GM18519 (cell line): ENCODE measurements around the gene MRPL27.
"Not testable (repeated sequence)": the region's sequence is repeated elsewhere in the genome, so short reads cannot be mapped to it uniquely, and the experiment has no call there.

ENCODE experiments used
- ATAC-seq: cut with Tn5 transposase; IDR thresholded peaks from one replicate; pipeline ENCODE4 v1.9.1; 2021; ENCODE audit warnings: mild to moderate bottlenecking, moderate library complexity; ENCODE audit not compliant: unreplicated experiment, low FRiP score

The MRPL27 gene

DNA sequence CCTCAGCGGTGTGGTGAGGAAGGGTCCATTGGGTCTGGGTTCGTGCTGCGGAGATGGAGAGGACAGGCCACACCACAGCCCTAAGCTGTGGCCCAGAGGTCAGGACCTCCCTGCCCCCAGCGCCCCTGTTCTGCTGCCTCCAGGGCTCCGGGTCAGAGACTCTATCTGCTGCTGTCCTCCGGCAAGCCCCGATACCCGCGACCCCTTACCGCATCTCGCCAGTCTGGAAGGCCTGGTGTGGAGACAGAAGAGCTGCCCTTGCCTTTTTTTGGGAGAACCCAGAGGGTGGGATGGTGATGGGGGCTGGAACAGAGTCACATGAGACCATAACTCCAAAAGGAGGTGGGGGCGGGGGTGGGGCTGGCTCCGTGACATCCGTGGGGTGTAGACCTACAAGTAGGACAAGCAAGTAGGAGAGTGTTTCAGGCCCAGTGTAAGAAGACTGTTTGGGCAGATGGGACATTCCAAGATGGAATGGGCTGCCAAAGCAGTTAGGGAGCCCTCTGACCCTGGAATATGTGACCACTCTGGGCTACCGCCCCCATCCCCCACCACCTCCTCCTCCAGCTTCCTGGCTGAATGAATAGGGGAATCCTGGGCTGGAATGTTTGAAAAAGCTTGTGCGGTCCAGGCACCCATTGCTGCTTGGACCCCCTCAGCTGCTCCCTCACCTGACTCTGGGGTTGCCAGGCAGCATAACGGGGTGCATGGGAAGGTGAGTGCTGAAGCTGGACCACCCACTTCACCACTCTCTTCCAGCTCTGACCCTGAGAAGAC is 25.7 kb downstream of the MRPL27 start:
- ATAC-seq, result no peak

- ATAC-seq, result peak; percentile 40
Observed at GRCh38 chr17:50346313-50347116, 26.5 kb downstream of the MRPL27 start.

- peak; percentile 40 for ATAC-seq
Observed at GRCh38 chr17:50345432-50346312, 27.3 kb downstream of the MRPL27 start, which contains the start of gene XYLT2. TSS of gene XYLT2 (plus strand) at chr17:50346126. CDS start at chr17:50346141, 15 bp downstream.

- ATAC-seq, result no peak
Observed at GRCh38 chr17:50344731-50345365, 28.1 kb downstream of the MRPL27 start.

GRCh38 chr17:50339381-50339780 is 33.6 kb downstream of the MRPL27 start:
- no peak for ATAC-seq

GRCh38 chr17:50338645-50339044 is 34.3 kb downstream of the MRPL27 start:
- ATAC-seq, result no peak

GRCh38 chr17:50337956-50338355 is 35.0 kb downstream of the MRPL27 start:
- ATAC-seq, result no peak

GRCh38 chr17:50333291-50334057 is 39.5 kb downstream of the MRPL27 start:
- ATAC-seq, result not testable (repeated sequence)

GRCh38 chr17:50332196-50332595 is 40.8 kb downstream of the MRPL27 start:
- ATAC-seq, result no peak

DNA sequence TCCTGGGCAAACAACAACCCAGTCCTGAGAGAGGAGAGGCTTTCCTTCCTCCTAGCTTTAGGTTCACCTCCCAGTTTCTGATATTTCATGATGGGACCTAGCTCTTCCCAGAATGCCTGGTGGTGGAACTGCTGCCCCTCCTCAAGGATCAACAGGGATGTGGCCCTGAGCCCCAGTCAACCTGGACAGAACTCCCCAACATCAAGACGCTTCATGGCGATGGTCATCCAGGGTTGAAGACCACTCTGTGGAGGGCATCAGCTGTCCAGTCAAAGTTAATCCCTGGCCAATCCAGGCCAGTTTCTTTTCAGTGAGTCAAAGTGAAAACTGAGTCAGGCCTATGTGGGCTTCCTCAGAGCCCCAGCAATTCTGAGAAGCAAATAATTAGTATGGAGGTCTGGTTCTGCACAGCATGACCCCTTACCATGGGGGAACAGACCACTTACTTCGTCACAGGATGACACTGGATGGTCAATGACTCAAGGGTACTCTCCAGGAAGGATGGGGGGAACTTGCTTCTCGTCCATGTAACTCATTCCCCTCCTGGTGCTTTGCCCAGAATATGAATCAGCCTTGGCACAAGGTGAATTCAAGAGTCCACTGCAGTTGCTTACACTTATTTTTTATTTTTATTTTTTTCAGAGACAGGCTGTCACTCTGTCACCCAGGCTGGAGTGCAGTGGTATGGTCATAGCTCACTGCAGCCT is 41.7 kb downstream of the MRPL27 start:
- ATAC-seq, result no peak

GRCh38 chr17:50330151-50330775 is 42.7 kb downstream of the MRPL27 start:
- ATAC-seq, result no peak

DNA sequence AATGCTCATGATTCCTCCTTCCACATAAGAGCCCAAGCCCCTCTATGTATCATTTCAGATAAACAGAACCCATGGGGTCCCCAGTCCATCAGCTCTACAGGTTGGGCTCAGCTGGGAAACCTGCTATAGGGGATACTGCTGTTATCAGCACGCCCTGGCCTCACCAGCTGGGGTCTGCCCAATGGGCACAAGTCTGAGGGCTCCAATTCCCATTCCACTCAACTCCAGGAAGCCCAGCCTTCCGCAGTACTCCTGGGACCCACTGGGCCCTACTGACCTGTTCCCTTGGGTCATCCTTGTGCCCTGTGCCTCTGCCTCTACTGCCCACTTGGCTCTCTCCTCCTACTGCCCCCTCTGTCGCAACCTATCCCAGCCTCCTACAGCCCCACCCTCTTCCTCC is 43.3 kb downstream of the MRPL27 start:
- no peak for ATAC-seq

DNA sequence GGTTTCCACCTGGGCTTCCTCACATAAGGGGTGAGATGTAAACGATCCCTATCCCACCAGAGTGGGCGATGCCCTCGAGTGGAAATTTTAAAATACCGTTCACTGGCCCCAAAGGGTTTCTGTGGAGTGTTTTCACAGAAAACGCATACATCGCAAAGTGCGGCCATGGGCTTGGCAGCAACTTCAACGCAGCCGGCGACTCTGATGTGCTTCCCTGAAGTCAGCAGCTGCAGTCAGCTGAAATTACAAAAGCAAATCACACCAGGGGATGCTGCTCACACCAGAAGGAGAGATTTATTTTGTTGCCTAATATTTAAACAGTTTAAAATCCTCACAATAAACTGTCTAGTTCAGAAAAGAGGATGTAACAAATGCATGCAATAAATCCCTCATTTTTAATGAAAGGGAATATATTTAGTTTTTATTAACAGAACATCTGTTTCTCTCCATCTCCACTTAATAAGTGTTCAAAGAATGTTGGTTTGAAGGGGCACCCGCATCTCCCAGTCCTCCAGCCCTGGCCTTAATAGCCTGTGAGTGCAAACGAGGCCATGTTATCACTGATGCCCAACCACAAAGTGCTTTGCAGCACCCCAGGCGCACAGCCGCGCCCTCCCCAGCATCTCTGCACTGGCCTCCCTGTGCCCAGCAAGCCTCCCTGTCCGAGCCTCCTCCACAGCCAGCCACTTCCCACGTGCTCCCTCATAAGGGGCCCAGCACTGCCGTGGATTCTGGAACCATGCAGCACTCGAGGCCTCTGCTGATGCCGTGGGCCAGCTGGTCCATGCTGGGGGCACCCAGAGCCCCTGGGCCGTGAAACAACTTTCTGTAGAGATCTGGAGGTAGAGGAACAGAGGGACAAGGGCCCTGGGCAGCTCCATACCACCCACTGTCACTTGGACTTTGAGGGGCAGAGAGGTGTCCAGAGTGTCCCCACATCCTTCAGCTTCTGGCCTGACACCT is 44.3 kb downstream of the MRPL27 start:
- no peak for ATAC-seq

- no peak for ATAC-seq
Observed at GRCh38 chr17:50326831-50327364, 46.1 kb downstream of the MRPL27 start.

GRCh38 chr17:50325906-50326305 is 47.1 kb downstream of the MRPL27 start:
- no peak for ATAC-seq

DNA sequence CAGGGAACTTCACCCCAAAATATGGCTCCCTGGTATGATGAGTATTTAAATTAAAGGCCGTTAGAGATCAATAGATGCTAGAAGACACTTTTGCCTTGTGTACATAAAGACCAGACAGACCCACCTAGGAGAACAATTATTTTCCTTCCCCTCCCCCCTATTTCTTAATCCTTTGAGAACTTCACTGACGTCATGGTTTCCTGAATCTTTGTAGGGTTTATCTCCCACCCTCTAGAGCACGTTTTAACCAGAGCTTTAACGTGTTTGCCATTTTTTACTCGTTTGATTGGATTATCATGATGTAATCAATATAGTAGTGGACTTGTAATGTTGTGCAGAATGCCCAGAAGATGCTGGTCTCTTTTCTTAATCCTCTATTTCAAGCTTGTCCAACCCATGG is 49.9 kb downstream of the MRPL27 start:
- ATAC-seq, result no peak

DNA sequence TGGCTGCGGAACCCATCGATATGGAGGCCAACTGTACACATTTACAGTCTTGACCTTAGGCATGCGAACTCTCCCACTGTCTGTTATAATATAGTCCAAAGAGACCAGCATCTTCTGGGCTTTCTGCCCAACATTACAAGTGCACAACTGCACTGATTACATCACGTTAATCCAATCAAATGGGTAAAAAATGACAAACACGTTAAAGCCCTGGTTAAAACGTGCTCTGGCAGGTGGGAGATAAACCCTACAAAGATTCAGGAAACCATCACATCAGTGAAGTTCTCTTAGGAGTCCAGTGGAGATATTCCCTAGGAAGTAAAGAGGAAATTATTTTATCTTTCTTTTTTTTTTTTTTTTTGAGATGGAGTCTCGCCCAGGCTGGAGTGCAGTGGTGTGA is 50.7 kb downstream of the MRPL27 start:
- no peak for ATAC-seq
